DMS 273 treated with DMSO at 0.1 percent for 48 hours (cell line): Measurements from ENCODE around the gene ANTXR1.

Experiments
- DNase-seq: peaks from one replicate; lab custom pipeline; 2025; lab: John Stamatoyannopoulos, UW

Gene ANTXR1

DNA sequence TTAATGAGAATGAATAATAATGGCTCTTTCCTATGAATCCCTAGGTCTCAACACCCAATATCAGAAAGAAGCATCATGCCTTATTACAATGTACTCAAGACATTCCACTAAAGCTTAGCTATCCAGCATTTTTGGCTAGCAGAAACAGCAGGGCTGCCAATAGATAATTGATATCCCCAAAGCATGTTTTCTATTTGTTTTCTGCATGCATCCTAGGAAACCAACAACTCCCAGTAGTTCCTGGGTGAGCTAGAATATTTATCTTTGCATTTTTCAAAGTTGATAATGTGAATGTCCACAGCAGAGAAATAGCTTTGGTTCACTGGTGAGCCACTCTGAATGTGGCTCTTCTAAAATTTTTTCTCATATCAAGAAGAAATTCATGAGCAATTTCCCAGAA, 5.8 kb upstream of the ANTXR1 start:
- no peak for DNase-seq

DNA sequence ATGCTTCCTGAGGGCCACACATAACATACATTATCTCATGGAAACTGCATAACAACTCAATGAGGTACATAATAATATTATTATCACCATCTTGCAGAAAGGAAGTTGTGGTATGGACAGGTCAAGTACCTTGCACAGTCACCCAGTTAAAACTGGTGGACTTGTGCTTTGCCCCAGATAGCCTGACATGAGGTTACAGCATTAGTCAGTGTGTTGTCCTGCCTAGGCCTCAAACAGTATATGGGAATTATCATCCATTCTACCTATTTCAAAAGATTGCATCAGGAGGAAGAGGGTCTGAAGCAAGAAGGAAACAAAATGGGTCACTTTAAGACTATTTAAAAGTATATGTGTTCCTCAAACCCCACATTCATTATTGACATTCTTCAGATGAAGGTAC, 5.4 kb upstream of the ANTXR1 start:
- DNase-seq, result no peak

DNA sequence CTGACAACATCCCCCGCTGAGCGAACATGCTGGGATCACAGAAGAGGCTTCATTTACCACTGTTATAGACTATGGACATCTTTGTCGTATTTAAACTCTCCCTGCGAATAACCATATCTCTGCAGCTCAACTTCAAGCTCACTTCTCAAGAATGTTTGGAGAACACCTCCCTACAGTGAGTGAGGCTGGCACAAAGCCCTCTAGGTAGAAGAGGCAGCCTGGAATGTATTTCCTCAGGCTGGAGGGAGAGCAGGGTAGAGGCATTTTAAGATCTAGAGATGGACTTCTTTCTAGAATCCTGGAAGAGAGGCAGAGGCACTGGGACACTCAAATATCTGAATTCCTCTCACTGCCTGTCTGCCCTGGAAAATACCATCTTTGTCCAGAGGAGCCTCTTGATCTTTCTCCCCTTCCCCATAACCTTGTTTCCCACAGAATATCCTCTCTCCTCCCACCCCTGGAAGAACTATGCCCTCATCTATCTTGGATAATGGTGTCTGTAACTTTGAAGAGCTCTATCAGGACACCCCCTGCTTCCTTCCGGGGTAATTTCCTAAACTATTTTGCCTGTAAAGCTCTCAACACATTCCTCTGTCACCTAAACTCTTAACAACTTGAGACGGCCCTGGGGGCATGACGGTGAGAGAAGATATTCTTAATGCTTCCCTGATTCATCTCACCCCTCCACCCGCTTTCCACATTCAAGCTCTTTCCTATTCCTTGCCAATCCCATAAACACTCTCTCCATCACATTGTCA, 2.4 kb upstream of the ANTXR1 start:
- DNase-seq, result no peak

DNA sequence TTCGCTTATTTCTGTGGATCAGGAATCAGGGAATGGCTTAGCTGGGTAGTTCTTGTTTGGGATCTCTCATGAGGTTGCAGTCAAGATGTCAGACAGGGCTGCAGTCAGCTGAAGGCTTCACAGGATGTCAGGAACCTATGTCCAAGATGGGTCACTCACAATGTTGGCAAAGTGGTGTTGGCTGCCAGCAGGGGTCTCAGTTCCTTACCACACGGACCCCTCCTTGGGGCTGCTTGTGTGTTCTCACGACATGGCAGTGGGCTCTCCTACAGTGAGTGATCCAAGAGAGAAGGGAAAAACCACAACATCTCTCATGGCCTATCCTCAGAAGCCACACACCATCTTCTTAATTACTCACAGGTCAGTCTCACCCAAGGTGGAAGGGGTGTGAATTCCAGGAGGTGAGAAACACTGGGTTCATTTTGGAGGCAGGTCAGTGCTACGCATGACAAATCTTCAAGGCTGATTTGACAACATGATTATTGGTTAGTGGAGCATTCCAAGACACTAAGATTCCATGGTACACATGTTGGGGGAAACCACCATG, 1.3 kb upstream of the ANTXR1 start:
- no peak for DNase-seq

DNA sequence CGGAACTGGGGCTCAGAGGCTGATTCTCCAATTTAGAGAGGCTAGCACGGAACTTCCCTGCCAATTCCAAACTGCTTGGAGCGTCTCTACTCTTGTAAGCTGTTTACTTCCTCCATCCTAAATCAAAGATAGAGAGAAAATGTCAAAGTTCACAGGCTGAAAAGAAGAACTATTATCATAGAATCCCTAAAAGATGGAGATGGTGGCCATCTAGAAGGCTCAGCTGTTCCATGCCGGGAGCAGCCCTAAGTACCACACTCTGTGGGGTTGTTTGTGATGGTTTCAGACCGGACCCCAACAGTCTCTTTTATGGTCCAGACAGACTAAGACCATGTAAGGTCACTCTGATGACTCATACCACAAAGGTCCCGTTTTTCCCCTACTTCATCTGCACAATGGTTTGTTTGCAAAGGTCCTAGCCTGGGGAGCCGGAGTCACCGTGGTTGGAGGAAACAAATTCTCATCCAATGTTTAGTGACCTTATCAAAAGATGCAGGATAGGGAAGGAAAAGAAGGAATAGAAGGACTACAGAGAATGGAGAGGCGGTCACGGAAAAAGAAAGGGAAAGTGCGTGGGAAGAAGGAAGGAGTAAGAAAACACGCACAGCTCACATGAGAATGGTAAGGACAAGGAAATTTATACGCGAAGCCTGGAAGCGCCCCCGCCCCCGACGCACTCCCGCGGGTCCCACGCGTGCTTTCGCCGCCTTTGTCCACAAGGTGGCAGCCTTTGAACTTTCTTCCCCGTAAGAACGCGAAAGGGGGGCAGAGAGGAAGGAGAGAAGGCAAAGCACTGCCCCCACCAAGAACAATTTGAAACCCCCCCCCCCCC, 453 bp upstream of the ANTXR1 start:
- peak; percentile 64 for DNase-seq

DNA sequence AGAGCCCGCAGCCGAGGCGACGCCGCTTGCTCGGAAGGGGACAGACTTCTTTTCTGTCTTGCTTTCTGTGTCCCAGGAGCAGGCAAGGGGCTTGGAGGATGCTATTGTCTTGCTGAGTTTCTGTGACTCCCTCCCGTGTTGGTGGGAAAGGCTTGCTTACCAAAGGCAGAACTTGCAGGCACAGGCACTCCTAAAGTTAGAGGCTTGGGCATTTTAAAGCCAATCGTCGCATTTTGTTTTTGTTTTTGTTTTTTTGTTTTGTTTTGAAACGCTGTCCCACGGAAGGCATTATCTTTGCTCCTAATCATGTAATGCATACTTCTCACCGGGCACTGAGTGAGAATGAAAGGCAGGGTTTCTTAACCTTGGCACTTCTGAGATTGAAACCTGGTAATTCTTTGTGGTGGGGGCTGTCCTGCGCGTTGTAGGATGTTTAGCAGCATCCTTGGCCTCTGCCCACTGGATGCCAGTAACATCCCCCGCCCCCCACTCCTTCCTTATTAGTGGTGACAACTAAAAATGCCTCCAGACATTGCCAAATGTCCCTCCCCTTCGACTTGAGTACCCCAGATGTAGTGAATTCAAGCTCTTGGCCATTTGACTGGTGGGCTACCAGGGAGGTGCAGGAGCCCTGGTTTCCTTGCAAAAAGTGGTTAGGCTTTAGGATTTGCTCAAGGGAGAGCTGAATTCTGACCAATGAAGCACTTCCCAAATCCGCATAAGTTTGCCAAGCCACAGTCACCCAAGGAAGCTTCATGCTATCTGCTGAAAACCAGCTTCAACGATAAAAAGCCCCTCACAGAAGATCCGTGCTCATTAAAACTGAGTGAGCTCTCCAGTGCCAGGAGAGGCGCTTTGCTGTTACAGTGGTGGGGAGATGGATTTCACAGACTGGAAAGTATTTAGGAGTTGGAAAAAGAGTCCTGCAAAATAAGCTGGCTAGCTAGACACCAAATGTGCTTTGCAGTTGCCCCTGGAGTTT, 1.2 kb downstream of the ANTXR1 start:
- DNase-seq, result no peak

DNA sequence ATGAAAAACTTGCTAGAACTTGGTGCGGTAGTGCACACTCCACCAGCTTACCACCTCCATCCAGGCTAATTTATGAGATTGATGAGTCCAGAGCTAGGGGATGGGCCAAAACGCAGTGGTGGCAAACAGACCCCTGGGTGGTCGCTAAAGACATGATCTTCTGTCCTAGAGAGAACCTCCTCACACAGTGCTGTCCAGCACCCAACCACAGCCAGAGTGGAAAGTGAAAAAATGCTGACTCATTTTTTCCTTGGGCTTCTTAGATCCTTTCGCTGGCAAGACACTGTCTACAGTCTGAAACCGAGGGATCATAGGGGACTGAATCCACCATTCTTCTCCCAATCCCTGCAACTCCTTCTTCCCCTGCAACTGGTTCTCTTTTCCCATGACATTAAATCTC, 4.1 kb downstream of the ANTXR1 start:
- no peak for DNase-seq

DNA sequence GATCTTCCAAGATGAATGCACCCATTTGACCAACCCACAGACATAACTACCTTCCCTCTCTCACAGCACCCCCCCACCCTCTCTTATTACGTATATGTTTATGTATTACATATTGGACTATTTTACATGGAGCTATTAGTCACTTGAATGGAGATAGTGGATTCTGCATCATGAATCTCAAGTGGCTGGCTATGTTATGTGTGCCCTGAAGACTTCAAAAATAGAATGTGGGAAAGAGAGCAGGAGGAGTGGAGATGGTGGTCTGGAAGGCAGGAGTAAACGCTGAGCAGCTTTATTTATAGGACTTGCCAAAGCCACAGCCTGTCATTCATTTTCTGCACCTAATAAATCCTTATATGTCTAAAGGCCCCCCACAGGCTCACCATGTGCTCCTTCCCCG, 4.9 kb downstream of the ANTXR1 start:
- DNase-seq, result no peak

DNA sequence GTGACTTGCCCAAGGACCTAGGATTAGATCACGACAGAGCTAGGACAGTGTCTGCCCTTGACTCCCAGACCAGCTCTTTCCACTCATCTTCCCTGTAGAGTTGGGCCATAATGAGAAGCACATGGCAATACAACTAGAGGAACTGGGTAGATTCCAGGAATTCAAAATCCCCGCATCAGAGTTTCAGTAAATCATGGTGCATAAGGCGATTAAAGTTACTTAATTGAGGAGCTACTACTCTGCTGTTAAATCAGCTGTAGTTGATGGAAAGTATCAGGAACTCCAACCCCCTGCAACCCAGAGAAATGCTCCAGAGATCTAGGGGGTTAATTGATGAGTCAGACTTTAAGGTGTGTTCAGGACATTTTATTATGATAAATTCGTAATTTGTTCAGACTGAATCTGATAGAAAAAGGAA, 5.7 kb downstream of the ANTXR1 start:
- no peak for DNase-seq

DNA sequence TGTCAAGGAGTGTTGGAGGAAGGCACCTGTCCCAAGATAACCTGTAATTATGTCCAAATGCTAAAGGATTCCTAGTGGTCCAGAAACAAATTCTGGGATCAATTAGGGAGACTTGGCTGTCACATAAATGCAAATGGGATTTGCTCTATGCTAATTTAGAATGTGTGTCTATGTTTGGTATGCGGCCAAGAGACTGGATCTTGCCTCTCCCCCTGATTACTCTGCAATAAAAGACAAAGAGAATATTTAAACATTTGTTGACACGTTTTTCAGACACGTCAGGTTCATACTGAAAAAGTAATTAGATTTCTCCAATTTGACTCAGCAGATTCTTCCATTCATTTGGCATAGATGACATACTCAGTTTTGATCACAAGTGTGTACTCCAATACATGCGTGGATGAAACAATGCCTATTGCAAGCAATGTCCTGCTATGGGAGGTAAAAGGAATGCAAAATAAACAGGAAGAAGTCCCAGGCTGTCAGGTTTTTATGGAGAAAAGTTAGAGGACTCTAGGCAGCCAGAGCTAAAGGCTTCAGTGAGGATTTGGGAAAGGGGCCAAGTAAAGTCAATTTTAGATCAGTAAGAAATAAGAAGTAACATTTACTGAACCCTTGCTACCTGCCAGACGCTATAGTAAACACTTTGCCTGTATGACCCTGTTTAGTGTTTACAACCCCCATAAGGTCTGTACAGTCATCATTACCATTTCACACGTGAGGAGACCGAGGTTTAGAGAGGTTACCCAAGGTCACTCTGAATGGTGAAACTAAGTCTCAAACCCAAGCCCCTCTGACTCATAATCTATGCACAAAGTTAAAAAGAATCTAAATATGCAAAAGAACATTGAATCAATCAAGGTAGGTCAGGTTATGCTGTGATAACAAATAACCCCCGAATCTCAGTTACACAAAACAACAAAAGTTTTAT, 7.8 kb downstream of the ANTXR1 start:
- no peak for DNase-seq

DNA sequence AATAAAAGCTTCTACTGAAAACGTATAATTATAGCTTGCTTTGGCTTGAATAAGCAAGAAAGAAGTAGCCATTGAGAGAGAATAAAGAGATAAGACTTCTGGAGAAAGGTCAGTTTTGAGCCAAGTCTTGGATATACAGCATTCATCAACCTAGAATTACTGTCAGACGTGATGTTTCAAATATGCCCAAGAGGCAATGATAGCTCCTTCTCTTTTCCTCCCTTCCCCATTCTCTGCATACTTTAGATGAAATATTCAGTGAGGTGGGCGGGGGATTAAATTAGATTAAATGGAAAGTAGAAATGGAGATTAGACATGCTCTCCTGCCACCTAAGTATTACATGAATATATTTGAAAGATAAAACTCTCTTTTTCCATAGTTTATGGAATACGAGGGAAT, 8.7 kb downstream of the ANTXR1 start:
- DNase-seq, result no peak

DNA sequence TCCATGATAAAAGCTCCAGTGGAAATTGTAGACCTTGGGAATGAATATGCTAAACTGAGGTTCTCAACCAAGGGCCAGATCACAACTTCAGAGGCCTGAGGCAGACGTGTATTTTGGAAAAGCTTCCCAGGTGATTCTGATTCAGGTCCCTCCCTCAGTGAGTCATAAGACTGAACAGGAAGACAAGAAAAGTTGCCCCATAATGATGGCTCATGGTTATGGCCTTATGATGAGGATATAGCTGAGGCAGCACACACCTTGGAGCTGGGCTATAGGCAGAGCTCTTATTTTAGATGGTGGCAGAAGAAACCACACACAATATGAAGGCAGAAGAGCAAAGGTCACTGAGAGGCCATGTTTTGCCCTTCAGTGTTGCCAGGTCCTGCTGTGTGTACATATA, 9.6 kb downstream of the ANTXR1 start:
- DNase-seq, result no peak

DNA sequence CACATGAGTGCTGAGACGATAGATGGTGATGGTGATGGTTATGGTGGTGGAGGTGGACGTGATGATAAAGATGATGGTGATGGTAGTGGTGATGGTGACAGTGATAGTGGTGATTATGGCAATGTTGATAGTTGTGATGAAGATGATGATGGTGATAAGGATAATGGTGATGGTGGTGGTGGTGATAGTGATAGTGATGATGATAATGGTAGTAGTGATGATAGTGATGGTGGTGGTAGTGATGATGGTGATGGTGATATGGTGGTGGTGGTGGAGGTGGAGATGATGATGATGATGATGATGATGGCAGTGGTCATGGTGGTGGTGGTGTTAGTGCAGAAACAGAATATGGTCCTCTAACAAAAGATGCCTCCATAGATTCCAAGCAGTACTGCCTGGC, 10.3 kb downstream of the ANTXR1 start:
- no peak for DNase-seq

DNA sequence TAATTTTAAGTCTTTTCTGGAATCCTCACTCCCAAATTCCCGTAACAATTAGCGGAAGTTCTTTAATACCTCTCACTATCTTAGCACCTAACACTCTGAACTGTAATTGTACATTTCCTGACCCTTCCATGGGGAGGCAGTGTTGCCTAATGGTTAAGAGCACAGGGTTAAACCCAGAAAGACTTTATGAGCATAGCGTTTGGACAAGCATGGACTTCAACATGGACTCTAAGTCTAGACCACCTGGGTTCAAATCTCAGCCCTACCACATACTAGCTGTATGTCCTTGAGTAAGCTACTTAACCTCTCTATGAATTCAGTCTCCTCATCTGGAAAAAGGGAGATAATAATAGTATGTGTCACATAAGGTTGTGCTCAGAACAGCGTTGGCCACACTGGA, 13.0 kb downstream of the ANTXR1 start:
- DNase-seq, result no peak

DNA sequence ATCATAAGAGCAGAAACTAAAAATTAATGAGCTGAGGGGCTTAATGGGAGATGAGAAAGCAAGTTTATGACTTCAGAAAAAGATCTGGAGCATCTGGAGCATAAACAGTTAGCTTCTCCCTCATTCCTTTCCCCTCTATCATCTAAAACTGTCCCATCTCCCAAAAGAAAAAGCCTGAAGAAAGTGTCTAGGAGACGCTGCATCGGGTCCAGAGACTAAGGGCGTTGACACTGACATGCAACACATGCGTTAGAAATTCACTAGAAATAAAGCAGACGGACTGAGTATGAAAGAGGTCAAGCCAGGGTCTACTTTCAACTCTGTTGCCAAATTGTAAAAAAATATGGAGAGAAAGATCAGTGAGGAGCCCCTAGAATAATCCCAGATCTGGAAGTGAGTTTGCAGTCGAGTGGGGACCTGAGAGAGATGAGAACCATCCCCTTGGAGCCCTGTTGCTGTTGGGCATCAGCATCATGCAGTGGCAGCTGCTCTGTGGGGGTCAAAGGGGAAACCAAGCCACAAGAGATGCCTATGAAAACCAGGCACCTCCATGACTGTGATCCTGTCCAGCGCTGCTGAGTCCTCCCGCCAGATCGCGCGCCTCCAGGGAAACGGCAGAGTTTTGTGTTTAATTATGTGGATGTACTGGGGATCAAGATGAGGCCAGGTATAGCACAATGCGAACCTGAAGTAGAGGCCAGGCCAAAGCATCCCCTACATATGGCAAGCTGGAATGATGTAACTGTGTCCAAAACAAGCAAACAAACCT, 13.9 kb downstream of the ANTXR1 start:
- no peak for DNase-seq

DNA sequence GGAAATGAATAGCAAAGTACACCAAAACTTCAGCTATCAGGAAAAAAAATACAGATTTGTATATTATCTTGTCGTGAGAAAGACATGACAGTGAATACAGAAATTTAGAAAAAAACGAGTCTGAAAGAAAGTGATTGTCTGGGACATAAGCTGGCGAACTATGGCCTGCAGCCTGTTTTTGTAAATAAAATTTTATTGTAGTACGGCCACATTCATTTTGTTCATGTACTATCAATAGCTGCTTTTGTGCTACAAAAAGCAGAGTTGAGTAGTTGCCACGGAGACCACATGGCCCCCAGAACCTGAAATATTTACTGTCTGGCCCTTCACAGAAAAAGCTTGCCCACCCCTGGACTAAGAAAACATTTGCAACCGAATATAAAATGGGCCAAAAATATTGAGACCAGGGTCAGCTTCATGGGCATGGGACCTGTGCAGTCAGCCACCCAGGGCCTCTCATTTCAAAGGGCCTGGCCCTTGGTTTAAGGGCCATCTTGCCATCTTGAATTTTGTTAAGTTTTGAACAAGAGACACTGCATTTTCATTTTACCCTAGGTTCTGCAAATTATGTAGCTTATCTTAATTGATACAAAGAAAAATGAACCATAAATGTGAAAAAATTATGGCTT, 17.9 kb downstream of the ANTXR1 start:
- no peak for DNase-seq

DNA sequence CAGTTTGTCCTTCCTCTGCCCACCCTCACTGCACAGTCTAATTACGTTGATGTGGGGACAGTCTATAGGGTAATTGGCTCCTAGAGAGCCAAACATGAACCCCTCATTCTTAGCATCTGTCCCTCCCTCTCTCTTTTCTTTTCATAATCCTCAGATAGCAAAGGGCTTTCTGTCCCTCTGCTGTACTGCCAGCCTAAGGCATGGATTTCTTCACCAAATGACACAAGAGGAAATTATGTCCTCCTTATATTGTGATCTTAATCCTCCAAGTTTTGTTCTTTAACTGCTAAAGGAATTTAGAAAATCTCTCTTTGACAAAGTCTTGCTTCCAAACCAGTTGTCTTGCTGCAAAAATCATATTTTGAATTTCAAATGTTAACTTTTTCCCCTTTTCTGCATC, 18.5 kb downstream of the ANTXR1 start:
- no peak for DNase-seq

DNA sequence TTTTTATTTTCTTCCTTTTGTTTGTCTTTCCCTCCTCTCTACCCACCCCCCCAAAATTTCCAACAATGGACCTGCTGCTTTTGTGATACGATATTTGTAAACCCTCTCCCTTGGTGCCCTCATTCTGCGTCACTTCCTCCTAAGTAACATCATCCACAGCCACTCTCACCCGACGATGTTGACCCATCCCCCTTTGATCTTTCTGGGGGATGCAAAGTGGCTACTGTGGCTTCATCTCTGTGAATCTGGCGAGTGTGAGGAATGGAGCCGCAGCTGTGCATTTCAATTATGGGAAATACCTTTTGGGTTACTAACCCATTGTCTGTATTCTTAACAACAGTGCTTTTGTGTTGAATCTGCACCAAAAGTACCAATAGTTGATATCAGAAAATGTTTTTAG, 19.4 kb downstream of the ANTXR1 start:
- no peak for DNase-seq

DNA sequence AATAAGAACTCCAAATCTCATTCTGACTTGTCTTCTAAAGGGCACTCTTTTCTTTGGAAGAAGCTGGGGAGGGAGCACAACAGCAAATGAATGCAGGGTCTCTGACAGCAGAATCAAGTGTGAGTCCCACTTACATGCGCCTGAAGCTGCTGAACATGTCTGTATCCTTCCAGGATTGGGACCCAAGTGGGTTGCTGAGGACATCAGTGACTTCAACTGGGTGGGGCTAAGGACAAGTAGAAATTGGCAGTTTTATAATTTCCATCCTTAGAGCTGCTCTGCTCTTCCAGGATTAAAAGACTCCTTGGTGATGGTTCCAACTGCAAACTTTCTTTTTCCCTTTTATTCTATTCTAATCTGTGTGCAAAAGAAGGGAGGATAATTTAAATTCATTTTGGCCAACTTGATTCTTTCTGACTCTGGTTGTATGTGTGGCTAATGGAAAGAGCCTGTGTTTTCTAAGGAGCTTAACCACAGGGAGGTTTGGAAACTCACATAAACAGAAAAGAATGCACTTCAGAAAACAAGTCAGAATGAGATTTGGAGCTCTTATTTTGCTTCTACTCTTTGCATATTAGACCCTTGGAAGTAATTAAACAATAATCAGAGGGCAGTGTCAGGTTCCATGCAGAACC, 20.6 kb downstream of the ANTXR1 start:
- no peak for DNase-seq
